SK-N-SH (cell line): ENCODE results near the gene KAT2A.

Experiments
- CTCF ChIP-seq: fragments of 200-600 bp; sonication (generic); IDR thresholded peaks from 2 replicates; pipeline ENCODE4 v1.6.1; 2017; ENCODE audit warnings: antibody characterized with exemption, mild to moderate bottlenecking, moderate library complexity
- EZH2phosphoT487 ChIP-seq: fragments of 200-600 bp; sonication (generic); IDR thresholded peaks from 2 replicates; pipeline ENCODE4 v1.6.1; 2017; ENCODE audit warnings: low read depth, mixed run types, mild to moderate bottlenecking, antibody characterized with exemption, moderate library complexity, borderline replicate concordance
- GABPA ChIP-seq: IDR thresholded peaks from 2 replicates; pipeline ENCODE4 v1.4.0; 2012; ENCODE audit warnings: low read depth, mild to moderate bottlenecking
- JUND ChIP-seq: IDR thresholded peaks from 2 replicates; pipeline ENCODE4 v1.4.0; 2012
- MXI1 ChIP-seq: IDR thresholded peaks from 2 replicates; pipeline ENCODE4 v1.6.1; 2012; ENCODE audit warnings: mild to moderate bottlenecking, low read depth, low read length, improper control_type of control experiment
- NFIC ChIP-seq: IDR thresholded peaks from 2 replicates; pipeline ENCODE4 v1.4.0; 2012; ENCODE audit warnings: borderline replicate concordance
- NRF1 ChIP-seq: IDR thresholded peaks from 2 replicates; pipeline ENCODE4 v1.6.1; 2012; ENCODE audit warnings: low read depth, mild to moderate bottlenecking, low read length
- POLR2AphosphoS5 ChIP-seq: IDR thresholded peaks from 2 replicates; pipeline ENCODE4 v1.6.1; 2012; ENCODE audit warnings: low read depth, low read length
- RCOR1 ChIP-seq: fragments of 150-350 bp; IDR thresholded peaks from 2 replicates; pipeline ENCODE4 v1.6.1; 2017; ENCODE audit warnings: antibody characterized with exemption, low read length
- YY1 ChIP-seq: IDR thresholded peaks from 2 replicates; pipeline ENCODE4 v1.4.0; 2012; ENCODE audit warnings: low read depth, mild to moderate bottlenecking
- ZBTB33 ChIP-seq: IDR thresholded peaks from 2 replicates; pipeline ENCODE4 v1.4.0; 2012; ENCODE audit warnings: low read depth, borderline replicate concordance

- TF ChIP-seq NFIC (no peak), RCOR1 (no peak), MXI1 (no peak), ZBTB33 (no peak), YY1 (no peak), CTCF (no peak), GABPA (no peak), POLR2AphosphoS5 (no peak), EZH2phosphoT487 (no peak), NRF1 (no peak), JUND (no peak; the same call in 1 of the 2 replicates)
Observed at GRCh38 chr17:42142371-42142896, 21.3 kb upstream of the KAT2A start.
